Activated CD4-positive, CD25-positive, alpha-beta regulatory T cell treated with anti-CD3 and anti-CD28 coated beads, Interleukin-2, amount 50 U/mL, for 72 hours (primary cell): Measurements from ENCODE around the gene AKAP9.
A peak's percentile ranks its signal among the peaks of the same experiment; 100 is the strongest.
"Not testable (repeated sequence)": the region's sequence is repeated elsewhere in the genome, so short reads cannot be mapped to it uniquely, and the experiment has no call there.

ENCODE experiments used
- DNase-seq: peaks from one replicate; pipeline ENCODE4 v3.0.0; 2021

The AKAP9 gene

DNA sequence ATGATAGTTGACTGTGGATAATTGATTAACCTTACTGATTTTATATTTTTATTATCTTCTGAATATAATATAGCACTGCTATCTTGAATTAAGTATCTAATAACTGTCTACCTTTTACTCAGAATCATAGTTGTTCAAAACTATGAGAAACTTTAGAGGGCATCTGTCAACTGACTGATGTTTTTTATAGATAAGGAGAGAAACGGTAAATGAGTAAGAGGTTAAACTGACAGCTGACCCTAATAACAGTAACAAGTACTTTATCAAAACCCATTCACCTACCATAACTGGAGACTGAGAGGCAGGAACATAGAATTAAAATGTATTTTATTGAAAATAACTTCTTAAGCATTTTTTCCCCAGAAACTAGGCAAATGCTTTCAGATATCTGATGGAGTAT is 131.5 kb downstream of the AKAP9 start:
- no peak for DNase-seq

DNA sequence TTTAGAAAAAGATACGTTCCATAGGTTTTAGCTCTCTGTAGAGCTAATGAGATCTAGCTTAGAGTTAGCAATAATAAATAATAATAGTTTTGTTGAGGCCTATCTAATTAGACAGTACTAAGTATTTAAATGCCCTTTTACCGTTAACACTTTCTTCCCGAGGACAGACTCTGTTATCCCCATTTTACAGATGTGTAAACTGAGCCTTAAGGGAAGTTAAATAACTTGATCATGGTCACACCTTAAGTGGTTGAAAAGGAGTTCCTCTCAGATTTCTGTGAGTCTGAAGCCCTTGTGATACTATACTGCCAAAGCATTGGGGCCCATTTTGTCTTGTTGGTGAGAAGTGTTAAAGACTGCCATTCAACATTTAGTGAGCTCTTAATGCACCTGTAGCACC is 132.0 kb downstream of the AKAP9 start:
- DNase-seq, result no peak

DNA sequence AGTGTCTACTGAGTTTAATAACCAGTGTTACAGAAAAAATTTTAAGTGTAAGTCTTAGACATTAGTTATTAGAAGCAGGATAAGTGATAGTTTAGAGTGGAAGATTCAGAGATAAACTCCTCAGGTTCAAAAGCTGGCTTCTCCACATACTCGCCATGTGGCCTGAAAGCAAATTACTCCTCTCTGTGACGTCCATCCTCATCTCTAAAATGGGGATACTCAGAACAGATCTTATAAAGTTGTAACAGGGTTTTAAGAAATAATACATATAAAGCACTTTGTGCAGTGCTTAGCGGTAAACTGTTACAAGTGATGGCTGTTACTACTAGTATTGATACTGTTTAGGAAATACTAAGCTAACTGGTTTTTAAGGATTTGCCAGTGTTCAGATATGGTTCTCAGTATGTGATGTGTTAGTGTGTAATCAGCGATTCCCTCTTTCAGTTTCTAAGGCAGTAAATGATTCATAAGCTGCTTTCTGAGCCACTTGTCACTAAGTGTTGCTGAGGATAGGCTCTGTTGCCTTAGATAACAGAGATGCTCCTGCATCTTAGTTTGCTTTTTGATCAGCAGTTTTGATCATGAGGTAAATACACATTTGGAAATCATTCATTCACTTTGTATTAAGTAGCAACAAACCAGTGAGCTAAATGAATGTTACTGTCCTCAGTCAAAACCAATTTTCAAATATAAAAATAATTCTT is 134.9 kb downstream of the AKAP9 start:
- no peak for DNase-seq

DNA sequence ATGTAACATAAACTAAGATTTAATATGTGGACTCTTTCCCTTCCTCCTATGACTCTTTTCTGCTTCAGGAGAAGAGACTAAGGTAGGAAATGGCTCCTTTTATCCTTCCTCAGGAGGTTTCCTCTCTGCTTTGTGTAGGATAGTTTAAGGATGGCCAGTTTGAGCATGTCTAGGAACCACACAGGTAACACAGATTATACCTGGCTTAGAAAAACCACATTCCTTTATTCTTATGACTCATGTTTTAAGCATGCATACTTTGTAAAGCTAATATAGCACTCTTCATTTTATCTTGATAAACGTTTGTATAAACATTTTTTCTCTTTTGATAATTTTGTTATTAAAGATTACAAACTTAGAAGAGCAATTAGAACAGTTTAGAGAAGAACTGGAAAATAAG is 135.8 kb downstream of the AKAP9 start:
- no peak for DNase-seq

DNA sequence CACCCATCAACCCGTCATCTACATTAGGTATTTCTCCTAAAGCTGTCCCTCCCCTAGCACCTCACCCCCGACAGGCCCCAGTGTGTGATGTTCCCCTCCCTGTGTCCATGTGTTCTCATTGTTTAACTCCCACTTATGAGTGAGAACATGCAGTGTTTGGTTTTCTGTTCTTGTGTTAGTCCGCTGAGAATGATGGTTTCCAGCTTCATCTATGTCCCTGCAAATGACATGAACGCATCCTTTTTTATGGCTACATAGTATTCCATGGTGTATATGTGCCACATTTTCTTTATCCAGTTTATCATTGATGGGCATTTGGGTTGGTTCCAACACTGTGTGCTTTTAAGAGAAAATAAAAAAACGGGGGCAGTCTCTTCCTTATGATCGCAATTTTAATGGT is 143.3 kb downstream of the AKAP9 start:
- DNase-seq, result not testable (repeated sequence)

DNA sequence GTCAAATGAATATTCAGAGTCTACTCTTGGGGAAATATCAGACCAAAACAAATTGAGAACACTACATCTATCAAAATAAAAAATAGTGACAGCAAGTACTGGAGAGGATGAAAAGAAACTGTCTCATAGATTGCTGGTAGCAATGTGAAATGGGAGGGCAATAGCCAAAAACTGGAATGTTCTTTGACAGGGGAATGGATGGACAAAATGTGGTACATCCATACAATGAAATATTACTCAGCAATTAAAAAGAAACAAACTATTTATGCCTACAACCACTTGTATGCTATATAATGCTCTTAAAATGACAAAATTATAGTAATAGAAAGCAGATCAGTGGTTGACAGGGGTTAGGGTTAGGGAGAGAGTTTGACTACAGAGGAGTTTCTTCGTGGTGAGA is 147.6 kb downstream of the AKAP9 start:
- no peak for DNase-seq

DNA sequence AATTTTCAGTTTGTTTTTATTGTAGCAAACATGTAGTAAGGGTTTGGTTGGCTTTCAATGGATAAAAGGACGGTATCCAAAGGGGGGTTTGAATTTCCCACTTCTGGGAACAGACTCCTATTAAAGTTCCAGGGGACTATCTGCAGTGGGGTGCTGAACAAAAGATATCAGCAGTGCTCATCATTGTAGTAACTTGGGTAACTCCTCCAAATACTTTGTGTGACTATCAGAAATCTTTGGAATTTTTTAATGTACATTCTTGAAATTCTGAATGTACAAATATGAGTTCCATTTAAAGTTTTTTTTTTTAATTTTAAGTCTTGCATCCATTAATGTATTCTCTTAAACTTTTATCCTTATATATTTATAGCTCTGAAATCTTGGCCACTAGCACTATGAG is 151.5 kb downstream of the AKAP9 start:
- no peak for DNase-seq

DNA sequence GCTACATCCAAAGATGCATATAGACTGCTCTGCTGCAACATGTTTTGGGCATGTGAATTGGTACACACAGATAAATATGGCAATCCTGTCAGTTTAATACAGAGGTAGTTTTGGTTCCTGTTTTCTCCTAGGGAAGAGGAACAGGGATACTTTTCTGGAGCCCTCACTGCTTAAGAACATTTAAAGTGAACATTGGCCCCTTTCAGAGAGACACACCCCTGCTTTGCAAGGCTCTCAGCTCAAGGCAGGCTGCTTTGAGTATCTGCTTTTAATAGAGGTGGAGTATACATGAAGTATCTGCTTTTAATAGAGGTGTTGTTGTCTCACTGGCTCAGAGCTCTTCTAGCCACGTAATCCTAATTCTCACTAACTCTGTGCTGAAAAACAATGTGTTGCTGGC is 154.7 kb downstream of the AKAP9 start:
- no peak for DNase-seq

DNA sequence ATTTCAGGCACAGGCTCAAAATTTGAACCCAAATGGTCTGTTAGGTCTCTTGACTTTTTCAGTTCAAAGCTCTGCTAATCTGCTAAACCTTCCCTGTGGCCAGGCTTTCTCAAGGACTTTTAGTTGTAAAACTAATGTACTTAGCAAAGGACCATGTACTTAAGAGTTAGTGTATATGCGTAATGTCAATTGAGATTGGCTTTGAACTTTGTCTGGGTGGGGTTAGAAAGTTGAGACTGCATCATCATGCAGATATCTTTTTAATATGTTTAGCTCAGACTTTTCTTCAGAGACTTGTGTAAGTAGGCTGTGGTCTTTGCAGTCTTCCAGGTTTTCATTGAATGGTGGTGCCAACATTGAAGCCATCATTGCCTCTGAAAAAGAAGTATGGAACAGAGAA is 159.9 kb downstream of the AKAP9 start:
- DNase-seq, result no peak

DNA sequence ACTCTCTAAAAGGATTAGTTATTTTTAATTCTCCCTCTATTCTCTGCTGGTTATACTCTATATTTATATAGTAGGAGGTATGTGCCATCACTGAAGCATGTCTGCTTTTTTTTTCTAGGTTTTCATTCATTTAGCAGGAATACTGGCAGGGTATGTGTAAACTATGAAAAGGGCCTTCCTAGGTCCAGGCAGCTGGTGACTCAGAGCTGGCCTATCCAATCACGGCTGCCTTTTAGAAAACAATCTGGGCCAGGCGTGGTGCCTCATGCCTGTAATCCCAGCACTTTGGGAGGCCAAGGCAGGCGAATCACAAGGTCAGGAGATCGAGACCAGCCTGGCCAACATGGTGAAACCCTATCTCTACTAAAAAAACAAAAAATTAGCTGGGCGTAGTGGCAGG is 162.2 kb downstream of the AKAP9 start:
- DNase-seq, result not testable (repeated sequence)

DNA sequence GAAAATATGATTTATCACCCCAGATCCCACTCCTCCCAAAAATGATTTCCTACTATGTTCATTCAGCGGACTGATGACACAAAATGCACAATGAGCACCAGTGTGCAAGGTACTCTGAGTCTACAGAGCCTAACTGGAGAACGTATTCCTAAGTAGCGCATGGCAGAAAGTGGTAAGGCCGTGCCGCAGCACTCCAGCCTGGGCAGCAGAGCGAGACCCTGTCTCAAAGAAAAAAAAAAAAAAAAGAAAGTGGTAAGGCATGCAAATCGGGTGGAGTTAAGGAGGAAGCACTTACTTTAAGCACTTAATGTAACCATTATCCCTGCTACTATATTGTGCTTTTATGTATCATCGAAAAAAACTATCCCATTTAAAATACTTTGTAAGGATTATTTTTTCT is 168.2 kb downstream of the AKAP9 start:
- no peak for DNase-seq

DNA sequence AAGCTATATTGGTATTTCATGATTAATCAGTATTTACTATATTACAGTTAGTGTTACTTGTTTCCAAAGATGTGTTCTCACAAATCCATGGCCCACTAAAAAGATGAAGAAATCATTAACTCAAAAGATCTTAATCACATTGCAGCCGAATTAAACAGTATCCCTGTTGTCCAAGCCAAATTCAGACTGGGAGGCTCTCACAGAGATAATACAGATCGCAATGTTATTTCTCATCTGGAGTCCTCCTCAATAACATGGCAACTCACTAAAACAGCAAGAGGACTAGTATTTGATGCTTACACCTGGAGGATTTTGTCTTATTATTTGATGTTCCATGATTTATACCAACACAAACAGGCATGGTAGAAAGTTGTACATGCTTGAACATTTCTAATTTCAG is 170.2 kb downstream of the AKAP9 start:
- DNase-seq, result no peak

DNA sequence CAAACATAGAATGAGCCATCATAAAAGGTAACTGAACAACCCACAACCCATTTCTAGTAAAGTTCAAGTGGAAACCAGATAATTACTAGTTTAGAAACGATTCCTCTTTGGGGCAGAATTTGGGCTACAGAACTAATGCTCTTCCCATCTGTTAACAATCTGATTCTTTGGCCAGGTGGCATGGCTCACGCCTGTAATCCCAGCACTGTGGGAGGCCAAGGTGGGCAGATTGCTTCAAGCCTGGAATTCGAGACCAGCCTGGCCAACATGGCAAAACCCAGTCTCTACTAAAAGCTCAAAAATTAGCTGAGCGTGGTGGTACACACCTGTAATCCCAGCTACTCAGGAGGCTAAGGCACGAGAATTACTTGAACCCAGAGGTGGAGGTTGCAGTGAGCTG is 175.2 kb downstream of the AKAP9 start:
- no peak for DNase-seq

DNA sequence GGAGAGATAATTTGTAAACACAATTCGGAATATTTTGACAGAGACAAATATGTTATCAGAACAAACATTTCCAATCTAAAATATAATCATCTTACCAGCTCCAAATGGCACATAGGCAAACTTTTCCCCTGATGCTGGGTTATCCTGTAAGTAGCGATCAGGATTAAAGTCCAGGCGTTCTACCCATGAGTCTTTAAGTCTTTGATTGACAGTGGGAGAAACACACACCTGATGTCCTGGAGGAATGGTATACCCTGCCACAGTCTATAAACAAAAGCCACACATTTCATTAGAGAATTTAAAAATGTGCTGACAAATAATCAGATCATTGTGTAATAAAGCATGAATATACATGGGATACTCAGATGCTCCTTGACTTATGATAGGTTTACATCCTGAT is 176.3 kb downstream of the AKAP9 start:
- no peak for DNase-seq

DNA sequence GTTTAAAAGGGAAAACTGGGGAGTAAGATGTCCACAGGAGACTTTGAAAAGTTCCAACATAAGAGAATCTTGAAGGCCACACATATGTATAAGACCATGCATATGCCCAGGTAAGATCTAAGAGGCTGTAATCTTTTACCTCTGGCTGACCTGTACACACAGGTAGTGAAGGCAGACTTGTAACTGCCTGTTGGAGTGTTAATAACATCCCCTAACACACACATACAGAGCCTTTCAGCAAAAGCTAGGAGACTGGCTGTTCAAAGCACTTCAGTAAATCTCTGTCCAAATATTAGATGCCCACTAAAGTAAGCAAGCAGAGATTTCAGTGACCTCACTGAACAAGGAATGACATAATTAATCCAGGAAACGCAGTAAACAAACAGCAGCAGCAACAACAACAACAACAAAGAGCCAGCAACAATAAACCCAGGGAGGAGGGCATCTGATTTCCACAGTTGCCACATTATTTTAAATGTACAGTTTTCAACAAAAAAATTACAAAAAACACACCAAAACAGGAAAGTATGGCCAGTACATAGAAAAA is 178.6 kb downstream of the AKAP9 start:
- DNase-seq, result no peak

DNA sequence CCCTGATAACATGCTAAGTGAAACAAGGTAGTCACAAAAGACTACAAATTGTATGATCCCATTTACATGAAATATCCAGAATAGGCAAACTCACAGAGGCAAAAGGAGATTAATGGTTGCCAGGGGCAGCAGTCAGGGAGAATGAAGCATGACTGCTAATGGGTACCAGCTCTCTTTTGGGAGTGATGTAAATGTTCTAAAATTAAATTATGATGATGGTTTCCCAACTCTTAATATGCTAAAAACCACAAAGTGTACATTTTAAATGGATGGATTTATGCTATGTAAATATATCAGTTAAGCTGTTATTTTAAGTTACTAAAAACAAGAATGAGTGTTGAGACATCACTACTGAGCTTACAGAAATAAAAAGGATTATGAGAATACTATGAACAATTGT is 181.0 kb downstream of the AKAP9 start:
- no peak for DNase-seq

DNA sequence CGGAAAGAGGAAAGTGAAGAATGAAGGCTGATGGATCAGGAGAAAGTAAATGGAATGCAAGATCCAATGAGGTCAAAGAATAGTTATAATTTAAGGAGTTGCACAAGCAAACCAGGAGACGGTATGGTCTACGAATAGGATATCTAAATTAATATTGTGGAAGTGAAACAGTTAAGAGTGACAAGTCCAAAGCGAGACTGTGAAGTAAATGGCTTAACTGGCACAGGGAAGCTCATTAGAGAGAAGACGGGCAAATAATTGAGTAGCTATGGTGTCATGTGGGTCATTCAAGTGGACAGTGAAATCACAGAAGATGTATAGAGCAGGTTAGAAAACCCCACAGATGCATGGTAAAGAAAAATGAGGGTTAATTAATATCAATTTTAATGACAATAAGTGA is 190.4 kb downstream of the AKAP9 start:
- DNase-seq, result no peak

DNA sequence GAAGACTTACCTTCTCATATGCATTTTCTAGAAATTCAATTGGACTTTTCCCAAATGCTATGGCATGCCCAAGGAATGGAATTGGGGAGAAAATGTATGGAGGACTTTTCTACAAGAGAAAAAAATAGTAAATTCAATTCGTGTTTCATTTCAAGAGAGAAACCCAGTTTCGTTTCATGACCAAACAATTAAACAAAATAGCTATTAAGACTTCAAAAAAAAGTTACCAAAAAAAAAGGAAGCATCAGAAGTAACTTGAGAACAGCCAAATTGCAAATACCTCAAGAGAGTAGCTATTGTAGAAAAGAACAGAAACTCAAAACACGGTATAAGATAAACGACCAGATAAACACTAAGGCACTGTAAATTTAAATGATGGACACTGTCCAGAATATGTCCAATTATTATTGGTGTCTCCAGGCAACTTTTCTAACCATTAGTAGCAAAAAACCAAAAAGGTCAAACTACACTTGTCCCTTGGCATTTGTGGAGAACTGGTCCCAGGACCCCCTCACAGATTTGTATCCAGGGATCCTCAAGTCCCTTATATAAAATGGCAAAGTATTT is 191.2 kb downstream of the AKAP9 start:
- DNase-seq, result no peak

DNA sequence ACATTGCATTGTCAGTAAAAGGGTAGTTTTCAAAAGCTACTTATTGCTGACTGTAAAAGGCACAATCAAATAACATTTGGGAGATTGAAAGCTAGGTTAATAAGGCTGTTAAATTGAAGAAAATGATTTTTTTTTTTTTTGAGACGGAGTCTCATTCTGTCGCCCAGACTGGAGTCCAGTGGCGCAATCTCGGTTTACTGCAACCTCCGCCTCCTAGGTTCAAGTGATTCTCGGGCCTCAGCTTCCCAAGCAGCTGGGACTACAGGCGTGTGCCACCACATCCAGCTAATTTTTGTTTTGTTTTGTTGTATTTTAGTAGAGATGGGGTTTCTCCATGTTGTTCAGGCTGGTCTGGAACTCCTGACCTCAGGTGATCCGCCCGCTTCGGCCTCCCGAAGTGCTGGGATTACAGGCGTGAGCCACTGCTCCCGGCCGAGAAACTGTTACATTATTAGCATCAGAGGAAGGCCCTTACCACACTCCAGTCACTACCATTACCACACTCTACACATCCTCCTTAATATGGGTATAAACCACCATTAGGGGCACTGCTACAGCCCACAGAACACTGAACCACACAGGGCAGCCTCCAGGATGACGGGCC is 192.6 kb downstream of the AKAP9 start:
- DNase-seq, result no peak

DNA sequence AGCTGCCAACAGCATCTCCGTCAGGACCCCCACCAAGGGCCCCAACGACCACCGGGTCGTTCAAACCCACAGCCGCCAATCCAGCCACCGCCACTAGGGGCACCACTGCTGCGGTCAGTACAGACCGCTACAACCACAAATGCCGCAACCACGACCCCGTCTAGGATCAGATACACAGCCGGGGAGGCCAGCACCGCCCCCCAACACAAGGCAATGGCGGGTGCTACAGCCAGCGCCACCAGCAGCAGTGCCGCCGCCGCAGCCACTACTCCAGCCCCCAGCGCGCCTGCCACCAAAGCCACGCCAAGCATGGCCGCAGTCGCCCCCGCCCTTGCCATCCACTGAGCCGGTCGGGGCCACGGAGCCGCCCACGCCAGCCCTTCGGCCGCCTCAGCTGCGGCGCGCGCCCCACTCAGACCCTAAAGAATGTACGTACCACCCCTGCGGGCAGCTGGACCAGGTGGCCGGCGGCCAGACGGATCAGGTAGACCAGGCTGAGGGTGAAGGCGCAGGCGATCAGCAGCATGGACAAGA is 193.1 kb downstream of the AKAP9 start:
- peak; percentile 71 for DNase-seq

DNA sequence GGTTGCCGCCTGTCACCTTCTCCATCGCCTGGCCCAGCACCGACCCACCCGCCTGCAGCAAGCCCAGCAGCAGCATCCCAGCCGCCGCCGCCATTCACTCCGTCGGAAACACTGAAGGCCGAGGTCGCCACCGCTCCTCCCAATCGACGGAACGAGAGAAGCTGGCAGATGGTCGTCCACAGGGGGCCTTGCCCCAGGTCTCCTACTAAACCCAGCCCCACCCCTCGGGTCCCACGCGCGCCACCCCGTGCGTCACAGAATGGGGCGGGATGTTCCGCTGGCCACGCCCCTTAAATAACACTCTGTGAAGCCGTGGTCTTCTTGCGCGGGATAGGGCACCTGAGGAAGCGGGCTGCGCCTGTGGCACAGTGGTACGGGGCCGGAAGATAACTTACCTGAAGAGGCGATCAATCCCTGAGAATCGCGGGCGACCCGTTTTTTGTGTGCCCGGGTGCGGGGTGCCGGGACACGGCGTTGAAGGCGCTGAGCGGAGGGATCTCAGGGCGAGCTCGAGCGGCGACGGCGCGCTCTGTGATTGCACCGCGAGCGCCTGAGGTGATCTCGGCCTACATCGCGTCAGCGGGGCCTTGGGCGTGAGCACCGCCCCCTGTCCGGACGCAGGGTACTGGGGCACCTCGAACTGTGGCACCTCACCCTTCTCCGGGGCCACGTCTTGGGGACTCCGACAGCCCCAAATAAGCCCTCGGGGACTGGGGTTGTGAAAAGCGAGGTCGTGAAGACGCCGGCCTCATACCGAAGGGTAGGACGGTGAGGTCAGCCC is 193.8 kb downstream of the AKAP9 start, which contains the start of gene CYP51A1:
Gene CYP51A1 (minus strand): TSS at position 207 of the 781 bp plus-strand sequence. CDS start 113 bp downstream, at position 94.
- peak; percentile 91 for DNase-seq

DNA sequence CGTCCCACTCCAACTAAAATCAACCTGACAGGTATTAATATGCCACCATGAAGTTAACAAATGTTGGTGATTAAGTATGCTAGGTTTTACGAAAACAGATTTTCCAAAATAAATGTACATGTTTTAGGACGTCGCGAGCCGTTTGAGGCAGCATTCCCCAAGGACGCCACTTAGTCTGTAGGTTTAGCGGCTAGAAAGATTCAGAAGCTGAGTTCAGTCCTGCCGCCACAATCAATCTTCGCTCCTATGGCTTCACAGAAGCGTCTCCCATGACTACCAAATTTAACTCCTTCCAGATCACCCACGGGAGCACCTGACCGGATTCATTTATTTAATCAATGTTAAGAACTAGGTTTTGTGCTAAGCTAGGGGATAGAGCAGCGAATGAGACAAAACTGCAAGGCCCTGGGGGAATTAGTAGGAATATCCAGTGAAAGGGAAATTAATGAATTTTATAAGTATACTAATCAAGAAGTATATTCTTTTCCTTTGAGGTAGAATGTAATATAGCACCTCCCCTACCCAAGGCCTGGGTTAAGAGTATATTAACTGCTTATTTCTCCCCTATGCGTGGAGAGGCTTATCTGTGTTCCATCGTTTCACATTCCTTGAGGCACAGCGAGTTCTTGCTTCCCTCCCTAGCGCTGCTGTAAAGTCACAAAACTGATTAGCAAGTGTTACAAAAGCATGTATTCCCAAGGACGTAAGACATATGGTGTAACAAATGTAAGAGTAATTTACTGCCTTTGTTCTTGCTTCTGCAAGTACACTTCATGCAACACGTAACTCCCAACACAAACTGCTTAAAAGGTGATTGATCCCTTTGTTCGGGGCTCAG is 194.6 kb downstream of the AKAP9 start:
- no peak for DNase-seq
